PC-9 (cell line): ENCODE data around the gene ARSK. TPM values are rescaled to one million over a fixed set of nuclear protein-coding genes. Genes with fewer than 3 reads are reported as not detected.

Experiments used
- BruUV-seq: library from RNA; stranded (reverse); fragments of 400-500 nt; replicated peaks from 2 replicates; lab custom pipeline; 2021; lab: Mats Ljungman, UMichigan
- CTCF ChIA-PET: fragments of 300-600 bp; sonication (Branson Sonifier 250); formaldehyde crosslinking; loops from one replicate; lab custom pipeline; 2022; ENCODE audit warnings: antibody characterized with exemption; lab: Charles Lee
- POLR2A ChIA-PET: fragments of 300-600 bp; sonication (Branson Sonifier 250); formaldehyde crosslinking; loops from one replicate; lab custom pipeline; 2022; ENCODE audit warnings: antibody characterized with exemption; ENCODE audit not compliant: unreplicated experiment; lab: Charles Lee
- DNase-seq, 2 experiments: peaks; one replicate each; pipeline versions ENCODE4 v3.0.0 to v3.0.0-alpha.2; 2015 to 2022; ENCODE audit warnings: mixed read lengths in 1 of 2
- H2AFZ ChIP-seq: fragments of 200-600 bp; sonication (generic); 2 replicates; pipeline ENCODE4 v1.8.1; 2017; ENCODE audit warnings: antibody characterized with exemption
- H3F3A ChIP-seq: fragments of 200-600 bp; sonication (generic); 2 replicates; pipeline ENCODE4 v1.8.1; 2017; ENCODE audit warnings: antibody characterized with exemption, mild to moderate bottlenecking, low read depth; ENCODE audit not compliant: insufficient read depth
- H3K27ac ChIP-seq: fragments of 200-600 bp; sonication (generic); 2 replicates; pipeline ENCODE4 v1.6.1; 2016; ENCODE audit warnings: mixed run types
- H3K27me3 ChIP-seq: fragments of 200-600 bp; sonication (generic); 2 replicates; pipeline ENCODE4 v1.6.1; 2016; ENCODE audit warnings: low read depth, mixed run types; ENCODE audit not compliant: insufficient read depth
- H3K36me3 ChIP-seq: fragments of 200-600 bp; sonication (generic); 2 replicates; pipeline ENCODE4 v1.6.1; 2016; ENCODE audit warnings: low read depth, mixed run types
- H3K4me1 ChIP-seq: fragments of 200-600 bp; sonication (generic); replicated peaks from 2 replicates; pipeline ENCODE4 v1.6.1; 2016; ENCODE audit warnings: mixed run types; ENCODE audit not compliant: insufficient read depth
- H3K4me2 ChIP-seq: fragments of 200-600 bp; sonication (generic); 2 replicates; pipeline ENCODE4 v1.6.1; 2017; ENCODE audit warnings: mixed run types
- H3K4me3 ChIP-seq: fragments of 200-600 bp; sonication (generic); 2 replicates; pipeline ENCODE4 v1.6.1; 2016; ENCODE audit warnings: mixed run types
- H3K79me2 ChIP-seq: fragments of 200-600 bp; sonication (generic); 2 replicates; pipeline ENCODE4 v1.6.1; 2017; ENCODE audit warnings: low read depth, mixed run types
- H3K9me2 ChIP-seq: fragments of 200-600 bp; sonication (generic); 2 replicates; pipeline ENCODE4 v1.8.1; 2017; ENCODE audit warnings: mild to moderate bottlenecking; ENCODE audit not compliant: insufficient read depth
- H3K9me3 ChIP-seq: fragments of 200-600 bp; sonication (generic); 2 replicates; pipeline ENCODE4 v1.8.1; 2016; ENCODE audit warnings: low read depth; ENCODE audit not compliant: insufficient read depth
- H4K20me1 ChIP-seq: fragments of 200-600 bp; sonication (generic); 2 replicates; pipeline ENCODE4 v1.8.1; 2017; ENCODE audit not compliant: insufficient read depth
- EZH2 ChIP-seq: fragments of 200-600 bp; sonication (generic); IDR thresholded peaks from 2 replicates; pipeline ENCODE4 v1.8.0; 2017; ENCODE audit warnings: antibody characterized with exemption, low read depth
- intact Hi-C: fragments of 100-400 bp; cut with micrococcal nuclease; formaldehyde crosslinking; loops from one replicate; pipeline ENCODE4 v1.10.0; 2022; ENCODE audit not compliant: unreplicated experiment
- total RNA-seq: library from RNA; stranded (reverse); gene quantifications from 2 replicates; pipeline ENCODE4 v1.2.3, GENCODE V29; 2021
- TF ChIP-seq, protein P1 (sequence below): fragments of 200-600 bp; sonication (generic); conservative IDR thresholded peaks from 2 replicates; pipeline ENCODE4 v1.6.1; 2017; ENCODE audit warnings: mixed run types, antibody characterized with exemption, mild to moderate bottlenecking, moderate library complexity

ARSK gene
- total RNA-seq, 1 experiment from 2014 or later: 5.8 TPM

- Histone ChIP-seq H2AFZ (no peak overlapping the region), H3K27me3 (no peaks in the 10 kb centered on the region), H3F3A (no peaks in the 10 kb centered on the region), H3K79me2 (no peaks in the 10 kb centered on the region), H3K4me3 (no peak overlapping the region), H3K9me2 (no peaks in the 10 kb centered on the region), H4K20me1 (no peaks in the 10 kb centered on the region), H3K36me3 (peaks cover 2% of the 10 kb centered on the region), H3K9me3 (no peaks in the 10 kb centered on the region), H3K27ac (no peak overlapping the region), H3K4me1 (no peaks in the 10 kb centered on the region), H3K4me2 (no peak overlapping the region)
- no peak for DNase-seq
- TF ChIP-seq EZH2: no peak
- TF ChIP-seq, protein P1, sequence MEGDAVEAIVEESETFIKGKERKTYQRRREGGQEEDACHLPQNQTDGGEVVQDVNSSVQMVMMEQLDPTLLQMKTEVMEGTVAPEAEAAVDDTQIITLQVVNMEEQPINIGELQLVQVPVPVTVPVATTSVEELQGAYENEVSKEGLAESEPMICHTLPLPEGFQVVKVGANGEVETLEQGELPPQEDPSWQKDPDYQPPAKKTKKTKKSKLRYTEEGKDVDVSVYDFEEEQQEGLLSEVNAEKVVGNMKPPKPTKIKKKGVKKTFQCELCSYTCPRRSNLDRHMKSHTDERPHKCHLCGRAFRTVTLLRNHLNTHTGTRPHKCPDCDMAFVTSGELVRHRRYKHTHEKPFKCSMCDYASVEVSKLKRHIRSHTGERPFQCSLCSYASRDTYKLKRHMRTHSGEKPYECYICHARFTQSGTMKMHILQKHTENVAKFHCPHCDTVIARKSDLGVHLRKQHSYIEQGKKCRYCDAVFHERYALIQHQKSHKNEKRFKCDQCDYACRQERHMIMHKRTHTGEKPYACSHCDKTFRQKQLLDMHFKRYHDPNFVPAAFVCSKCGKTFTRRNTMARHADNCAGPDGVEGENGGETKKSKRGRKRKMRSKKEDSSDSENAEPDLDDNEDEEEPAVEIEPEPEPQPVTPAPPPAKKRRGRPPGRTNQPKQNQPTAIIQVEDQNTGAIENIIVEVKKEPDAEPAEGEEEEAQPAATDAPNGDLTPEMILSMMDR: no peak
- POLR2A ChIA-PET: no interaction called here
- intact Hi-C loops: no loop called here
- no TSS peak for BruUV-seq
- CTCF ChIA-PET: no interaction called here
Measured at GRCh38 chr5:95526871-95527270, 28.0 kb upstream of the ARSK start.

DNA sequence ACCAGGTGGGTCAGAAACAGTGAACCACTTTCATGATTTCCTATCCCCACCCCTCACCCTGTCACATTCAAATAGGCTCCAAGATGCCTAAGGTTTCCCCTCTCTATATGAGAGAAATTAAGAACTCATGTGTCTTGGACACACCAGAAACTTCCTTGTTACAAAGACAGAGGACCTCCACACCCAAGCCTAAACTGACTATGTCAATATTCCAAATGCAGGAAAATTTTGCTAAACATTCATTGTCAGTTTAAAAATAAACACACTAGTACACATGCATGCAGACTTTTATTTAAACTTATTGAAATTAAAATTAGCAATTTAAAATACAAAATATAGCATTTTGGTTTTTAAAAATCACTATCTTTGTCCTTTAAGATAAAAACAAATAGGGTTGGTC, 26.3 kb upstream of the ARSK start:
- Histone ChIP-seq H3F3A (no peaks in the 10 kb centered on the region), H3K9me3 (no peaks in the 10 kb centered on the region), H4K20me1 (no peaks in the 10 kb centered on the region), H3K4me2 (no peak overlapping the region), H3K4me1 (no peaks in the 10 kb centered on the region), H3K79me2 (no peaks in the 10 kb centered on the region), H3K27ac (no peak overlapping the region), H2AFZ (no peak overlapping the region), H3K27me3 (no peaks in the 10 kb centered on the region), H3K36me3 (peaks cover 14% of the 10 kb centered on the region), H3K4me3 (no peak overlapping the region), H3K9me2 (no peaks in the 10 kb centered on the region)
- ChIA-PET CTCF (no interaction called here), POLR2A (no interaction called here)
- BruUV-seq: no TSS peak
- DNase-seq: no peak
- intact Hi-C loops: no loop called here
- TF ChIP-seq, protein P1: no peak

- H3K4me3 ChIP-seq: no peak overlapping the region
- H3K27ac ChIP-seq: no peak overlapping the region
- H2AFZ ChIP-seq: no peak overlapping the region
- no peaks in the 10 kb centered on the region for H4K20me1 ChIP-seq
- no peaks in the 10 kb centered on the region for H3K9me2 ChIP-seq
- H3K36me3 ChIP-seq: peaks cover 14% of the 10 kb centered on the region
- no peak for TF ChIP-seq EZH2
- TF ChIP-seq, protein P1: no peak
- POLR2A ChIA-PET: no interaction called here
- H3K27me3 ChIP-seq: no peaks in the 10 kb centered on the region
- H3K4me1 ChIP-seq: no peaks in the 10 kb centered on the region
- no TSS peak for BruUV-seq
- no peaks in the 10 kb centered on the region for H3K9me3 ChIP-seq
- intact Hi-C loops: no loop called here
- CTCF ChIA-PET: no interaction called here
- no peaks in the 10 kb centered on the region for H3F3A ChIP-seq
- no peaks in the 10 kb centered on the region for H3K79me2 ChIP-seq
- no peak overlapping the region for H3K4me2 ChIP-seq
- DNase-seq: no peak
Measured at GRCh38 chr5:95530416-95530815, 24.5 kb upstream of the ARSK start.
